NCI-H146 treated with DMSO at 0.1 percent for 48 hours (cell line): ENCODE results near the gene SLC22A4.

Experiments
- DNase-seq: peaks from one replicate; lab custom pipeline; 2025; ENCODE audit not compliant: unreplicated experiment; lab: John Stamatoyannopoulos, UW

SLC22A4 gene

DNA sequence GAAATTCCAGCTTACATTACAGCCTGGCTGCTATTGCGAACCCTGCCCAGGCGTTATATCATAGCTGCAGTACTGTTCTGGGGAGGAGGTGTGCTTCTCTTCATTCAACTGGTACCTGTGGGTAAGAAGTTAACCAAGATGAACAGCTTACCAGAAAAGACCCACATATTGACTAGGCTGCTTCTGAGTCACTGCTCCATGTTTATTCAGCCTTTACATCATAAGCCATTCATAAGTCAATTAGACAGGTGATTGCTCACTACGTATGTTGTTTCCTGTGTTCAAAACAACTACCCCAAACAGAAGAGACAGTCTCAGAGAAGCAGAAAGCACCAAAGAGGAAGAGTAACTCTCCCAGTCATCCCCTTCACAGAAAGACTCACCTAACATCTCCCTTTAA is 40.6 kb downstream of the SLC22A4 start:
- no peak for DNase-seq

DNA sequence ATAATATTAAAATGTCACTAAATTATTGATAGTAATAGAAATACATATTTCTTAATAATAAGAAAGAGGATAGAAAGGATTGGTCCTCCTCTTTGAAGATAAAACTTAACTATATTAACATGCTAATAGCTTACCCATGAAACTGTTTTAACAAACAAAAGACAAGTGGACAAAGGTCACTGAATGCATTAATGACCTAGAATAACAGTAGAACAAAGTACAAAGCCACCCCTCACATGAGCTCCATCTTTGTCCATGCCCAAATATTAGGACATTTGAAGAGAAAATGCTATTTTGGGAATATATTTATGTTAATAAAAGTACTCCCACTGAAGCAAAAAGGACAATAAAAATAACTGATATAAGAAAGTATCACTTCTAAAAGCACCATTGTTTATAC is 41.2 kb downstream of the SLC22A4 start:
- DNase-seq: no peak

DNA sequence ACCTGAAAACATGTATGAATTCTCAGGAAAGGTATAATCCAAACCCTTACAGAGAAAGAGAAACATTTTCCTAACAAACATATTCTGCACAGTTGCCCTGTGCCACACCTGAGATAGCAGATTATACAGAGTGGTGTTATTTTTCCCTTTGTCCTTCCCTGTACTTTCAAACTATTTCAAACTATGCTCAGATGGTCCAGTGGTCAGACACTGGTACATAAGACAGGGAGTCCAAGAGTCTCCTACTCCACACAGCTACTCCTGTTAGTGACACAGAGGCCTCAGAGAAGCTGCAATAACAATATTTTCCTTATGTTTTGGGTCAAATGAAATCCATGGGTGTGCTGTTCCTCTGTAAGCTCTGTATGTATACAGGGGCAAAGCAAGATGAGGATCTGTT is 45.3 kb downstream of the SLC22A4 start:
- no peak for DNase-seq

DNA sequence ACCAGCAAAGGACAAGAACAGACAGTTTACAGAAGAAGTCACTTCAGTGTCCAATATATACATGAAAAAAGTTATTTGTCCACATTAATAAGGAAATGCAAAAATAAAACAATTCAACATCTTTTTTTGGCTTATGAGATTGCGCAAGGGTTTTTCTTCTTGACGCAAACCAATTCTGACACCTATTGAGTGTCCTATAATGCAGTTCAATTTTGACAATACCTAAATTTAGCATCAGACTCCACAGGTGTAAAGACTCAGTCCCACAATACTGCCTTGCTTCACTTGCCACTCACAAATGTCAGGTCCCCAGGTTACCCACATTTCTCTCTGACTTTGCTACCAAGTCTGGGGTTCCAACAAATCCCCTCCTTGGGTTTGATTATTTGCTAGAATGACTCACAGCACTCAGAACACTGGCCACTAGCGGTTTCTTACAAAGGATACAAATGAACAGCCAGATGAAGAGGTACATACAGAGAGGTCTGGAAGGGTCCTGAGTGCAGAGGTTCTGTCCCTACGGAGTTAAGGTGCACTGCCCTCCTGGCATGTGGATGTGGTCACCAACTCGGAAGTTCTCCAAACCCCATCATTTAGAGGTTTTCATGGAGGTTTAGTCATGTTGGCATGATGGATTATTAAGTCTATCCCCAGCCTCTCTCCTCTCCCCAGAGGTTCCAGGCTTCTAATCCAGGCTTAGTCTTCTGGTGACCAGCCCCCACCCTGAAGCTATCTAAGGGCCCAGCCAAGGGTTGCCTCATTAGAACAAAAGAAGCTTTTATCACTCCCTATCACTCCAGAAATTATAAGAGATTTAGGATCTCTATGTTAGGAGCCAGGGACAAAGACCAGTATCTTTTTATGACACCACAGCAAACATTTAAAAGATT is 48.3 kb downstream of the SLC22A4 start:
- no peak for DNase-seq

DNA sequence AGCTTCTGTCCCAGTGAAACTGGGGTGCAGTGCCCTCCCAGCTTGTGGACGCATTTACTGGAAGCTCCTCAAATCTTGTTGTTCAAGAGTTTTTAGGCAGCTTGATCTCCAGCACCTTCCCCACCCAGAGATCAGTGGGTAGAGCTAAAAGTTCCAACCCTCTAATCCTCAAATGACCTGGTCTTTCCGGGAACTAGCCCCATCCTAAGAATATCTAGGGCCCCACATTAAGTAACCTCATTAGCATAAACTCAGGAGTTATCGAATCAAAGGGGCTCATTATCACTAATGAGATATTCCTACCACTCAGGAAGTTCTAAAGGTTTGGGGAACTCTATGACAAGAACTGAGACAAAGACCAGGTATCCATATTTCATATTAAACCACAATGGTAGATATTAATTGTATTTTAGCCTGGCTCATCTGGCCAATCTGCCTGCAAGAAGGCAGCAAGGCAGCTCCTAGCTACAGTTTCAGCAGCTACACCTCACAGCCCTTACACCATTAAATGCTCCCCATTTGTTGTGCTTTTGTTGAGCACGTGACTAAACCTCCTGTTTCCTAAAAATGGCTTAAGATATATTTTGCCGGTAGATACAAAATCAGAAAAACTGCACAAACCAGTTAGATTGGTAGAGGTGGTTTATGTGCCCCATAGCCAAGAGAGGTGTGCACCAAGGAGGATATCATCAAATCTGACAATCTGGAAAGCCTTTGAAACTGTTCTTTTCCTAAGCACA is 50.8 kb downstream of the SLC22A4 start:
- no peak for DNase-seq

DNA sequence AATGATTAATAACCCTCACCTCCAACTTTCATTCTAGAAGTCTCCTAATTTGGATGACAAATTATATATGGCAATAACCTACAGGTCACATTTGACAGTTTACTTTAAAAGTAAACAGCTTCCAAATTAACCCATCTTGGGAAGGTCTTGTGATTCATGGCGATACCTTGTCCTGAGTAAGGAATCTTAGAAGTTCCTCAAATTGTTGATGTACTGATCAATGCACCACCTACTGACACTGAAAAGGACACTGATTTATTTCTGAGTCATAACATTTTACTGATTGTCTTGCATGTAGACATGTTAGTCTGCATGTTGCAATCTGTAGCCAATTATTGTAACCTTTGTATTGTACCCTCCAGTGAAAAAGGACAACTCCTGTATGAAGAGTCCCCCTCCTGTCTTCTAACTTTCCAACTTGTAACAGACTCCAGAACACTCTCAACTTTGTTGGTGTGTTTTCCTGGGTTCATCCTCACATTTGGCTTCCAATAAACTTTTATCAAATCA is 59.3 kb downstream of the SLC22A4 start:
- no peak for DNase-seq

DNA sequence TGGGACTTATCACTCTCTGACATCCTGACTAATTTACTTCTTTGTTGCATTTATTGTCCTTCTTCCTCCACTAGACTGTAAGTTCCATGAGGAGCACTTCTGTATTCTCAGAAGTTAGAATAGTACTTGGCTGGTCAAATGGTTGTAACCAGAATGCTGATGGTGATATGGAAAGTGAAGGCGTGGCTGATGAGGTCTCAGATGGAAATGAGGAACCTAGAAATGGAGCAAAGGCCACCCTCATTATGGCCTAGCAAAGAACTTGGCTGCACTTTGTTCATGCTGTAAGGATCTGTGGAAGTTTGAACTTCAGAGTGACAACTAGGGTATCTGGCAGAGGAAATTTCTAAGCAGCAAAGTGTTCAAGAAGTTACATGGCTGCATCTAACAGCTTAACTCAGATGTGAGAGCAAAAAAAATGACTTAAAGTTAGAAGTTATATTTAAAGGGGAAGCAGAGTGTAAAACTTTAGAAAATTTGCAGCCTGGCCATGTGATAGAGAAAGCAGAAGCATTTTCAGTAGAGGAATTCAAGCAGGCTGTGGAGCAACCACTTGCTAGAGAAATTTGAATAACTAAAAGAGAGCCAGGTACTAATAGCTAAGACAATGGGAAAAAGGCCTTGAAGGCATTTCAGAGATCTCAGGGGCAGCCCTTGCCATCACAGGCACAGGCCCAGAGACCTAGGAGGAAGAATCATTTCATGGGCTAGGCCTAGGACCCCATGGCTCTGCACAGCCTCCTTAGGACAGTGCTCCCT is 60.4 kb downstream of the SLC22A4 start:
- DNase-seq: no peak

DNA sequence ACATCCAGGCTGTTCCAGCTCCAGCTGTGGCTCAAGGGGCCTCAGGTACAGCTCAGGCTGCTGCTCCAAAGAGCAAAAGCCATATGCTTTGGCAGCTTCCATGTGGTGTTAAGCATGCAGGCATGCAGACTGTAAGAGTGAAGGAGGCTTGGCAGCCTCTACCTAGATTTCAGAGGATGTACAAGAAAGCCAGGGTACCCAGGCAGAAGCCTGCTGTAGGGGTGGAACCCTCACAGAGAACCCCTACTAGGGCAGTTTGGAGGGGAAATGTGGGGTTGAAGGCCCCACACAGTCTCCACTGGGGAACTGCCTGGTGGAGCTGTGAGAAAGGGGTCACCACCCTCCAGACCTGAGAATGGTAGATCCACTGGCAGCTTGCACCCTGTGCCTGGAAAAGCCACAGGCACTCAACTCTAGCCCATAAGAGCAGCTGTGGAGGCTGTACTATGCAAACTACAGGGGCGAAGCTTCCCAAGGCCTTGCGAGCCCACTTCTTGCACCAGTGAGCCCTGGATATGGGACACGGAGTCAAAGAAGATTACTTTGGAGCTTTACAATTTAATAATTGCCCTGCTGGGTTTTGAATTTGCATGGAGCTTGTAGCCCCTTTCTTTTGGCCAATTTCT is 61.1 kb downstream of the SLC22A4 start:
- no peak for DNase-seq

DNA sequence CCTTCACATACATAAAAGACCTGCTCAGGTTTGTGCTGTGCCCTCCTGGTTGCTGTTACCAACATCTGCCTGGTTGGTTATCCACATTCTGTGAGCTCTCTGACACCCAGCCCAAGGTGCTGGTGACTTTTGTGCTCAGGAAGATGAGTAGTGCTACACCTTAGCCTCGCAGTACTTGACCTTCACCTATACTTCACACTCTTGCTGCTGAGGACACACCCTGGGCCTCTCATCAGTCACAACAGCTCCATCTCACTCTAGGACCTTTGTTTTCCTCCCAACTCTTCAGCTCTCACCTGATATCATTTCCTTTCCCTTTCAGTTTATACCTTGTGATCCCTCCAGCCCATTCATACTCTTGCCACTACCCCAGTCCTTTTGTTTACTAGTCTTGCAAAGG is 64.6 kb downstream of the SLC22A4 start:
- DNase-seq: no peak

DNA sequence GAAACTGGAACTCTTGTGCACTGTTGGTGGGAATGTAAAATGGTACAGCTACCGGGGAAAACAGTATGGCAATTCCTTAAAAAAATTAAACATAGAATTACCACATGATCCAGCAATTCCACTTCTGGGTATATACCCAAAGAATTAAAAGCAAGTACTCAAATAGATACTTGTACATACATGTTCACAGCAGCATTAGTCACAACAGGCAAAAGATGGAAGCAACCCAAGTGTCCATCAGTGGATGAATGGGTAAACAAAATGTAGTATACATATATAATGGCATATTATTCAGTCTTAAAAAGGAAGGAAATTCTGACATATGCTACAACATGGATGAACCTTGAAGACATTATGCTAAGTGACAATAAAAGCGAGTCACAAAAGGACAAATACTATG is 67.9 kb downstream of the SLC22A4 start:
- DNase-seq: no peak

DNA sequence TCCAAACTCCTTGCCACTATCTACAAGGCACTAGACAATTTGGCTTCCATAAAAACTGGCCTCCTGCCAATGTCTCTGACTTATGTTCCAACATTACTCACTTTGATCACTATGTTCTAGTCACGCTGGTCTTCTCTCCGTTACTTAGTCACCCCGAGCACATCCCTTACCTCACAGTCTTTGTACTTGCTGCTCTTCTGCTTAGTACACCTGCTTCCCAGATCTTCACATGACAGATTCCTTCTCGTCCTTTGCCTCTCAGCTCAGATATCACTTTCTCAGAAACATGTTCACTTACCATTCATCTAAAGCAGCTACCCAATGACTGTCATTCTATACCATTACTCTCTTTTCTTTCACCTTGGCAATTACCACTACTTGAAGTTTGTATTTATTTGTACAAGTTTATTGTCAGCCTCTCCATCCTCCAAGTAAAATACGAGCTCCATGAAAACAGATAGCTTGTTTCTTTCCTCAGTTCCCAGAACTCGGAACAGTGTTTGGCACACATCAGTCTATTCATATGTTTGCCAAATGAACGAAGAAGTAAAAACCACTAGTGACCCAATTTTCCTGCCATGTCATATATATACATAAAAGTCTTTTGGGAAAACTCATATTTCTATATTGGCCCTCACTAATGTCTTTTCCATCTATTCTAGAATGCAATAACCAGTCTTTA is 69.4 kb downstream of the SLC22A4 start:
- DNase-seq: no peak

DNA sequence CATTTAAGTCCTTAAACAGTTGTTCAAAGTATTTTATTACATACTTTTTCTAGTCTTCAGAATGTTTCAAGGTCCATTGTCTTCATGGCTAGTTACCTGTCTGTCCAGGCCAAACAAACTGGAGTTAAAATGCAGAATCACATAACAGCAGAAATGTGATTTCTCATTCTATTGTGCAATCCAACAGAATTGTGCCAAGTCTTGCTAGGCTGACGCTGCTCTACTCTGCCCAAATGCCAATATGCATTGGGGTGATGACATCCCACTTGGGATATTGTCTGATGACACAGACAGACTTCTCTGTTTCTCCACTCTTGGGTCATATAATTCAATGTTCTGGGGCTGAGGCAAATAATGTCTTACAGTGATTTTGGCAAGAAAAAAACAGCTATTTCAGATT is 70.1 kb downstream of the SLC22A4 start:
- no peak for DNase-seq

DNA sequence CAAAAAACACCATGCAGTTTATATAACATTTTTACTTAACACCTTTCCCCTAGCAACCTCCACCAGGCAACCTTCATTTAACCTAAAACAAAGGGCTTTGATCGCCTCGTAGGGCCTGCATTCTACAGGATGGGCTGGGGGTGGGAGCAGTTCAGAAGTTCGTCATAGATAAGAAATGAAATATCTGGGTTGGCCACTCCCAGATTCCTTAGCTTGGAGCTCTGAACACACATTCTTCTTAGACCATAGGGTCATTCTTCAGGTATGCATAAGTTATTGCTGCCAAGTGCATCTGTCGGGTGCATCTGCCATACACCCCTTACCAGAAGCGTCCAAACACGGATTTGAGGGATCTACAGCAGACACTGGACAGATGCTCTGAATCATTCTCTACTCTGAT is 71.0 kb downstream of the SLC22A4 start:
- no peak for DNase-seq

DNA sequence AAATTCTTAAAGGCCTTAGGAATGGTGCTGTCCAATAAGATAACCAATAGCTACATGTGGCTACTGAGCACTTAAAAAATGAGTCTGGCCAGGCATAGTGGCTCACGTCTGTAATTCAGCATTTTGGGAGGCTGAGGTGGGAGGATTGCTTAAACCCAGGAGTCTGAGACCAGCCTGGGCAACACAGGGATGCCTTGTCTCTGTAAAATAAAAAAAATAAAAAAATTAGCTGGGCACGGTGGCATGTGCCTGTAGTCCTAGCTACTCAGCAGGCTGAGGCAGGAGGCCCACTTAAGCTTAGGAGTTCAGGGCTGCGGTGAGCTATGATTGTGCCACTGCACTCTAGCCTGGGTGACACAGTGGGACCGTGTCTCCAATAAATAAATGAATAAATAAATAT is 74.0 kb downstream of the SLC22A4 start:
- no peak for DNase-seq

DNA sequence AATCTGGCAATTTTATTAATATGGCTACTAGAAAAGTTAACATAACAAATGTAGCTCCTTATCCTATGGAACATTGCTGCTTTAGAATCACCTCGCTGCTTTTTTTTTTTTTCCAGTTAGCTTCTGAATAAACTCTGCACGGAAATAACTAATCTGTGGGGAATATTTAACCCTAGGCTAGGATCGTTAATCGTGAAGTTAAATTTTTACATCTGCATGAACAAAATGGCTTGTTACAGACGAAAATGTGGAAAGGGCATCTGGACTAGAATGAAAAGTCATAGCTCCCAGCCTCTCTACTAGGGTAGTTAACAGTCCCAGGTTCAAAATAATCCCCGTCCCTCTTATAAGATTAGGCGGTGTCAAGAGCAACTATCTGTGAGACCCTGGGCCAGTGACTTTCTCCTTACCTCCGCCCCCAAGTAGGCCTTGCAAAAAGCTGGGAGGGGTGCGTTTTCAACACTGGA is 74.8 kb downstream of the SLC22A4 start:
- peak; percentile 27 for DNase-seq

DNA sequence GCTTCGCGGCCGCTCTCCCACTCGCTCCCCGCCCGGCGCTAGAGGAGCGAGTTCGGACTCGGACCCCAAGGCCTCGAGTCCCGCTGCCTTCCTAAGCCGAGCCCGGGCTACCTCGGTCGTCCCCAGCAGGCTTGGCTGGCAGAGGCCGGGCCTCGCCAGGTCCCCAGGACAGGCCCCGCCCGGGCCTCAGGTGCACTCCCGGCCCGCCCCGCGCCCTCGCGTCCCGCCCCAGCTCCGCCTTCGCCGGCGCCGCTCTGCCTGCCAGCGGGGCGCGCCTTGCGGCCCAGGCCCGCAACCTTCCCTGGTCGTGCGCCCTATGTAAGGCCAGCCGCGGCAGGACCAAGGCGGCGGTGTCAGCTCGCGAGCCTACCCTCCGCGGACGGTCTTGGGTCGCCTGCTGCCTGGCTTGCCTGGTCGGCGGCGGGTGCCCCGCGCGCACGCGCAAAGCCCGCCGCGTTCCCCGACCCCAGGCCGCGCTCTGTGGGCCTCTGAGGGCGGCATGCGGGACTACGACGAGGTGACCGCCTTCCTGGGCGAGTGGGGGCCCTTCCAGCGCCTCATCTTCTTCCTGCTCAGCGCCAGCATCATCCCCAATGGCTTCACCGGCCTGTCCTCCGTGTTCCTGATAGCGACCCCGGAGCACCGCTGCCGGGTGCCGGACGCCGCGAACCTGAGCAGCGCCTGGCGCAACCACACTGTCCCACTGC is 75.4 kb downstream of the SLC22A4 start, which contains the start of gene SLC22A5:
TSS of gene SLC22A5 (plus strand) at position 237 of the 707 bp plus-strand sequence. CDS start at position 500, 263 bp downstream.
- peak; percentile 27 for DNase-seq

DNA sequence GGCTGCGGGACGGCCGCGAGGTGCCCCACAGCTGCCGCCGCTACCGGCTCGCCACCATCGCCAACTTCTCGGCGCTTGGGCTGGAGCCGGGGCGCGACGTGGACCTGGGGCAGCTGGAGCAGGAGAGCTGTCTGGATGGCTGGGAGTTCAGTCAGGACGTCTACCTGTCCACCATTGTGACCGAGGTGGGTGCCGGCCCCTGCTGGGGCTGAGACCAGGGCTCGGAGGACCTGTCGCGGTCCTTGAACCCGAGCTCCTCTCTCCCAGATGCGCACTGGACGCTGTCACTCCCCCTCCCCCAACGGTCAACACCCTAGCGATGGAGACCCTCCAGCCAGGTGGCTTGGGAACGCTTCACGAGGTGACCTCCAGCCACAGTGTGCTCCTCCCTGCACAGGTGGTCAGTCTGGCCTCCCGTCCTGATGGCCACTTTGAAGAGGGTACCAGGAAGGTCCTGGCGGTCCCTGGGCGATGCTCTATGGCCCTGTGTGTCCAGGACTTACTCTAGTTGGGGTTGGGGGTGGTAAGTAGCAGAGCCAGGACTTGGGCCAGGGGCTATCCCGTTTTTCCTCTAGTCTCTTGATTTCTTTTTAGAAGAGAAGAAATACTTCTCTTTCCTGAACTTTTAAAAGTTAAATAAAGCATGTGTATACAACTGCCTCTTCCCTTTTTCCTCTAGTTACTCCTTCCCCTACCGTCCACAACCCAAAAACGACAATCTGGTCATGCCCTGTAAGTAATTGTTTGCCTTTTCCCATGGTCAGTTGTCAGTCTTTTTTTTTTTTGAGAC is 76.2 kb downstream of the SLC22A4 start:
- no peak for DNase-seq

DNA sequence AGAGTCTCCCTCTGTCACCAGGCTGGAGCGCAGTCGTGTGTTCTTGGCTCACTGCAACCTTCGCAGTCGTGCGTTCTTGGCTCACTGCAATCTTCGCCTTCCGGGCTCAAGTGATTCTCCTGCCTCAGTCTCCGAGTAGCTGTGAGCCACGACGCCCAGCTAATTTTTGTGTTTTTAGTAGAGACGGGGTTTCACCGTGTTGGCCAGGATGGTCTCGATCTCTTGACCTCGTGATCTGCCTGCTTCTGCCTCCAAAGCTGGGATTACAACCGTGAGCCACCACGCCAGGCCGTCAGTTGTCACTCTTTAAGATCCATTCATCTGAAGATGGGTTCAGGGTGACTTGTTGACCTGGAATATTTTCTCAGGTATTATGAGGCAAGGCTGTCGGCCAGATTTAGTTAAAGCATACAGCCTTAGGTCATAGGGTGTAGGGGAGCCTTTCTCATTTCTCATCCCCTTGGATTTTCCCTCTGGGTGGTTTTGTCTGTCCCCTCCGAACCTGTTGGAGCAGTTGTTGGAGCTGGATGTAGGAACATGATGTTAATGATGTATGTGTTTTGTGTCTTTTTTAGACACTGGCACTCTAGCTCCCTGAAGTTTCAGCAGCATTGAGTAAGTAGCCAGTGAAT is 76.9 kb downstream of the SLC22A4 start:
- no peak for DNase-seq
